Ovary (tissue), 3 donors: Measurements from ENCODE around the gene NDST3.

Experiments used
- CTCF ChIP-seq, 3 donors: fragments of 450-650 bp in 2 of 3; fragments of 200-600 bp in 1 of 3; IDR thresholded peaks; one replicate each; pipeline versions ENCODE4 v1.5.1 to v1.8.0; 2016 to 2022; ENCODE audit warnings: antibody characterized with exemption in 3 of 3, mild to moderate bottlenecking in 1 of 3
- EP300 ChIP-seq: sonication (generic); formaldehyde crosslinking; IDR thresholded peaks from one replicate; pipeline ENCODE4 v1.6.1; 2017; ENCODE audit warnings: antibody characterized with exemption
- POLR2A ChIP-seq: fragments of 450-650 bp; IDR thresholded peaks from one replicate; pipeline ENCODE4 v1.6.1; 2017; ENCODE audit warnings: antibody characterized with exemption, mild to moderate bottlenecking, moderate library complexity
- donor health status: DM: no; HTN: no; CAD: no.

GRCh38 chr4:118037955-118038354, 3.7 kb downstream of the NDST3 start:
- no peak for TF ChIP-seq CTCF (IDR thresholded peaks at IDR 0.05)
- no peak for TF ChIP-seq POLR2A
- TF ChIP-seq EP300, result no peak
